PC-9 (cell line): ENCODE measurements around the gene ATL2. TPM values are rescaled to one million over a fixed set of nuclear protein-coding genes. Genes with fewer than 3 reads are reported as not detected.
A peak's percentile ranks its signal among the peaks of the same experiment; 100 is the strongest.

Experiments
- Bru-seq: library from RNA; stranded (reverse); fragments of 400-500 nt; gene quantifications from one replicate; lab custom pipeline; 2021; lab: Mats Ljungman, UMichigan
- BruChase-seq, 2 experiments: library from RNA; stranded (reverse); fragments of 400-500 nt; gene quantifications; one replicate each; lab custom pipeline; 2021; lab: Mats Ljungman, UMichigan
- BruUV-seq: library from RNA; stranded (reverse); fragments of 400-500 nt; replicated peaks from 2 replicates; lab custom pipeline; 2021; lab: Mats Ljungman, UMichigan
- CTCF ChIA-PET: fragments of 300-600 bp; sonication (Branson Sonifier 250); formaldehyde crosslinking; loops from one replicate; lab custom pipeline; 2022; ENCODE audit warnings: antibody characterized with exemption; lab: Charles Lee
- POLR2A ChIA-PET: fragments of 300-600 bp; sonication (Branson Sonifier 250); formaldehyde crosslinking; loops from one replicate; lab custom pipeline; 2022; ENCODE audit warnings: antibody characterized with exemption; ENCODE audit not compliant: unreplicated experiment; lab: Charles Lee
- DNase-seq, 2 experiments: peaks; one replicate each; pipeline versions ENCODE4 v3.0.0 to v3.0.0-alpha.2; 2015 to 2022; ENCODE audit warnings: mixed read lengths in 1 of 2
- H2AFZ ChIP-seq: fragments of 200-600 bp; sonication (generic); 2 replicates; pipeline ENCODE4 v1.8.1; 2017; ENCODE audit warnings: antibody characterized with exemption
- H3F3A ChIP-seq: fragments of 200-600 bp; sonication (generic); 2 replicates; pipeline ENCODE4 v1.8.1; 2017; ENCODE audit warnings: antibody characterized with exemption, mild to moderate bottlenecking, low read depth; ENCODE audit not compliant: insufficient read depth
- H3K27ac ChIP-seq: fragments of 200-600 bp; sonication (generic); 2 replicates; pipeline ENCODE4 v1.6.1; 2016; ENCODE audit warnings: mixed run types
- H3K27me3 ChIP-seq: fragments of 200-600 bp; sonication (generic); 2 replicates; pipeline ENCODE4 v1.6.1; 2016; ENCODE audit warnings: low read depth, mixed run types; ENCODE audit not compliant: insufficient read depth
- H3K36me3 ChIP-seq: fragments of 200-600 bp; sonication (generic); 2 replicates; pipeline ENCODE4 v1.6.1; 2016; ENCODE audit warnings: low read depth, mixed run types
- H3K4me1 ChIP-seq: fragments of 200-600 bp; sonication (generic); replicated peaks from 2 replicates; pipeline ENCODE4 v1.6.1; 2016; ENCODE audit warnings: mixed run types; ENCODE audit not compliant: insufficient read depth
- H3K4me2 ChIP-seq: fragments of 200-600 bp; sonication (generic); 2 replicates; pipeline ENCODE4 v1.6.1; 2017; ENCODE audit warnings: mixed run types
- H3K4me3 ChIP-seq: fragments of 200-600 bp; sonication (generic); 2 replicates; pipeline ENCODE4 v1.6.1; 2016; ENCODE audit warnings: mixed run types
- H3K79me2 ChIP-seq: fragments of 200-600 bp; sonication (generic); 2 replicates; pipeline ENCODE4 v1.6.1; 2017; ENCODE audit warnings: low read depth, mixed run types
- H3K9me2 ChIP-seq: fragments of 200-600 bp; sonication (generic); 2 replicates; pipeline ENCODE4 v1.8.1; 2017; ENCODE audit warnings: mild to moderate bottlenecking; ENCODE audit not compliant: insufficient read depth
- H3K9me3 ChIP-seq: fragments of 200-600 bp; sonication (generic); 2 replicates; pipeline ENCODE4 v1.8.1; 2016; ENCODE audit warnings: low read depth; ENCODE audit not compliant: insufficient read depth
- H4K20me1 ChIP-seq: fragments of 200-600 bp; sonication (generic); 2 replicates; pipeline ENCODE4 v1.8.1; 2017; ENCODE audit not compliant: insufficient read depth
- EZH2 ChIP-seq: fragments of 200-600 bp; sonication (generic); IDR thresholded peaks from 2 replicates; pipeline ENCODE4 v1.8.0; 2017; ENCODE audit warnings: antibody characterized with exemption, low read depth
- intact Hi-C: fragments of 100-400 bp; cut with micrococcal nuclease; formaldehyde crosslinking; loops from one replicate; pipeline ENCODE4 v1.10.0; 2022; ENCODE audit not compliant: unreplicated experiment
- long read RNA-seq: library from polyadenylated mRNA; stranded (forward); transcript quantifications from one replicate; pipeline ENCODE4 v2.0.0, GENCODE V29; 2022
- total RNA-seq: library from RNA; stranded (reverse); gene quantifications from 2 replicates; pipeline ENCODE4 v1.2.3, GENCODE V29; 2021
- TF ChIP-seq, protein P1 (sequence below): fragments of 200-600 bp; sonication (generic); conservative IDR thresholded peaks from 2 replicates; pipeline ENCODE4 v1.6.1; 2017; ENCODE audit warnings: mixed run types, antibody characterized with exemption, mild to moderate bottlenecking, moderate library complexity

ATL2 gene
- 66.4 and 75.3 TPM in 2 replicates for total RNA-seq
- Bru-seq, nascent RNA = percentile 95 among the genes with signal in this experiment
- BruChase-seq, experiment 1, labeled RNA remaining after a 2-hour chase = percentile 93 among the genes with signal in this experiment
- BruChase-seq, experiment 2, labeled RNA remaining after a 6-hour chase = percentile 84 among the genes with signal in this experiment
- long read RNA-seq, transcript ATL2-201 (13 exons, 2,868 nt) = major isoform, 55 of 92 reads
- long read RNA-seq, partial matches to known transcripts = 16 of 92 reads
- long read RNA-seq, other reads (novel, unspliced or antisense) = 16 of 92 reads

DNA sequence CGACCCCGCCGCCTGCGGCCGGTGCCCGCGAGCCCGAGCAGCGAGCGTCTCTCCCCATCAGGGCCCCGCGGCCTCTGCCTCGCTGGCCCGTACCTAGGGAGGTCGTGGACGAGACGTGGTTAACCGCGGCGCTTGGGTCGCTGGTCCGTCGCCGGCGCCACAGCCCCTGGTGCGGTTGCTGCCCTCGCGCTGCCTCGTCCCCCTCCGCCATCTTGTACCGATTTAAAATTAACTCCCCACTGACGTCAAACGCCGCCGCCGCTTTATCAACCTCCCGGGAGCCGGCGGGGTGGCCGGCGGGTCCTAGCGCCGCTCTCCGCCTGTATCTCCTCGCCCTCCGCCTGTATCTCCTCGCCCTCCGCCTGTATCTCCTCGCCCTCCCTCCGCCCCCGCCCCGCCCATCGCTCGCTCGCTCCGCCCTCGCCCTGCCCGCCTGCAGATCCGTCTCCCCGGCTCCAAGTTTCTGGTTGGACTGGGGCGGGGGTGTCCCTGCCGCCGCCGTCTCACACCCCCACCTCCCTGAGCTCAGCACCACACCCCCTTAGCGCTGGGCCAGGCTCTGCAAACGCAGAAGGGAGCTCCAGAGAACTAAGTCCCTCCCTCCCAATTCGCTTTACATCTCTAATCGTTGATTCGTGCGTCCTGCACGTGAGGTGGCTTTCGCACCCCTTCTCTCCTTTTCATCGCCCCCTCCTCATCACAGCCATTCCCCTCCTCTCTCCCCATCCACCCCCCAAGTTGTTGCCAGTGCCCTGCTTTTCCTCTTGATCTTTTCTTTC is at the start of gene ATL2:
Gene ATL2, minus strand, starts transcription at position 224 of the 779 bp plus-strand sequence. Its CDS starts 13 bp downstream, at position 211.
- H3K27ac ChIP-seq = peak within 1 kb of the TSS; percentile 78
- peaks cover 18% of the 10 kb centered on the region; the same call in 1 of the 2 replicates for H3F3A ChIP-seq
- H3K9me2 ChIP-seq = no peaks in the 10 kb centered on the region
- BruUV-seq = no TSS peak
- peak within 1 kb of the TSS; percentile 91 for H3K4me2 ChIP-seq
- H3K9me3 ChIP-seq = no peaks in the 10 kb centered on the region
- 0 out of 2 replicates have a peak, but pooled peaks cover 7% of the 10 kb centered on the region for H3K36me3 ChIP-seq
- H3K79me2 ChIP-seq = peaks cover 44% of the 10 kb centered on the region
- peaks cover 28% of the 10 kb centered on the region for H3K4me1 ChIP-seq
- peak within 1 kb of the TSS; percentile 69 for H3K4me3 ChIP-seq
- intact Hi-C loops = loop anchor here (1.0 to 10.0 kb wide), 6 partner anchors 19 to 282 kb away; no protein-coding TSS in a partner anchor
- POLR2A ChIA-PET = interaction anchor here (0.6 to 1.1 kb wide), 7 partner anchors 61 to 480 kb away, joined by 3 to 20 read pairs (median 6); partner anchors contain the start of gene SRSF7
- peak within 1 kb of the TSS; percentile 84 for H2AFZ ChIP-seq
- no peaks in the 10 kb centered on the region for H3K27me3 ChIP-seq
- CTCF ChIA-PET = interaction anchor here (0.6 to 2.1 kb wide), 3 partner anchors 20 to 88 kb away, joined by 6 to 11 read pairs (median 6); no protein-coding TSS in a partner anchor
- H4K20me1 ChIP-seq = peaks cover 38% of the 10 kb centered on the region
- DNase-seq = peak; percentile 86 to 92
- no peak for TF ChIP-seq EZH2
- TF ChIP-seq, protein P1, sequence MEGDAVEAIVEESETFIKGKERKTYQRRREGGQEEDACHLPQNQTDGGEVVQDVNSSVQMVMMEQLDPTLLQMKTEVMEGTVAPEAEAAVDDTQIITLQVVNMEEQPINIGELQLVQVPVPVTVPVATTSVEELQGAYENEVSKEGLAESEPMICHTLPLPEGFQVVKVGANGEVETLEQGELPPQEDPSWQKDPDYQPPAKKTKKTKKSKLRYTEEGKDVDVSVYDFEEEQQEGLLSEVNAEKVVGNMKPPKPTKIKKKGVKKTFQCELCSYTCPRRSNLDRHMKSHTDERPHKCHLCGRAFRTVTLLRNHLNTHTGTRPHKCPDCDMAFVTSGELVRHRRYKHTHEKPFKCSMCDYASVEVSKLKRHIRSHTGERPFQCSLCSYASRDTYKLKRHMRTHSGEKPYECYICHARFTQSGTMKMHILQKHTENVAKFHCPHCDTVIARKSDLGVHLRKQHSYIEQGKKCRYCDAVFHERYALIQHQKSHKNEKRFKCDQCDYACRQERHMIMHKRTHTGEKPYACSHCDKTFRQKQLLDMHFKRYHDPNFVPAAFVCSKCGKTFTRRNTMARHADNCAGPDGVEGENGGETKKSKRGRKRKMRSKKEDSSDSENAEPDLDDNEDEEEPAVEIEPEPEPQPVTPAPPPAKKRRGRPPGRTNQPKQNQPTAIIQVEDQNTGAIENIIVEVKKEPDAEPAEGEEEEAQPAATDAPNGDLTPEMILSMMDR = 0 out of 2 replicates have a peak, but pooled peaks have one; percentile 10

DNA sequence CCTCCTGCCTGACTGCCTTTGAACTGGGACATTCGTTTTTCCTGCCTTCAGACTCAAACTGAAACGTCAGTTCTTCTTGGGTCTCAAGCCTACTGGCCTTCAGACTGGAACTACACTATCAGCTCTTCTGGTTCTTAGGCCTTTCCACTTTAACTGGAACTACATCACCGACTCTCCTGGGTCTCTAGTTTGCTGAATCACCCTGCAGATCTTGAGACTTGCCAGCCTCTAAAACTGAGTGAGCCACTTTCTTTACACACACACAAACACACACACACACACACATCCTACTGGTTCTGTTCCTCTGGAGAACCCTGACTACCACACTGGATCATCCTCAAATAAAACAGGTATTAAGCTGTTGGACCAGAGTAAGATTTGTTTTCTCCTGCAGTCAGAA is 46.7 kb upstream of the ATL2 start:
- no TSS peak for BruUV-seq
- no peak for DNase-seq
- Histone ChIP-seq H3K79me2 (no peaks in the 10 kb centered on the region), H3K9me2 (no peaks in the 10 kb centered on the region), H3F3A (no peaks in the 10 kb centered on the region), H2AFZ (no peak overlapping the region), H3K4me2 (no peak overlapping the region), H4K20me1 (no peaks in the 10 kb centered on the region), H3K36me3 (no peaks in the 10 kb centered on the region), H3K4me1 (no peaks in the 10 kb centered on the region), H3K27me3 (no peaks in the 10 kb centered on the region), H3K4me3 (no peak overlapping the region), H3K9me3 (no peaks in the 10 kb centered on the region), H3K27ac (no peak overlapping the region)
- ChIA-PET POLR2A (interaction anchor here (0.6 kb wide), 1 partner anchor 985 kb away, joined by 10 read pairs; no protein-coding TSS in a partner anchor), CTCF (no interaction called here)
- intact Hi-C loops = no loop called here
- TF ChIP-seq, protein P1 = no peak
- TF ChIP-seq EZH2 = no peak

- TF ChIP-seq, protein P1 = no peak
- TF ChIP-seq EZH2 = no peak
- Histone ChIP-seq H3K4me2 (no peak overlapping the region), H3K79me2 (no peaks in the 10 kb centered on the region), H3K27ac (no peak overlapping the region), H3K36me3 (no peaks in the 10 kb centered on the region), H3K9me3 (no peaks in the 10 kb centered on the region), H3K4me1 (no peaks in the 10 kb centered on the region), H4K20me1 (no peaks in the 10 kb centered on the region), H3F3A (no peaks in the 10 kb centered on the region), H2AFZ (no peak overlapping the region), H3K4me3 (no peak overlapping the region), H3K27me3 (no peaks in the 10 kb centered on the region), H3K9me2 (no peaks in the 10 kb centered on the region)
- CTCF ChIA-PET = no interaction called here
- intact Hi-C loops = no loop called here
- DNase-seq = no peak
- POLR2A ChIA-PET = no interaction called here
- BruUV-seq = no TSS peak
Measured at GRCh38 chr2:38421274-38422056, 44.4 kb upstream of the ATL2 start.
